ENCODE data around the gene HHIPL1.

The HHIPL1 gene

DNA sequence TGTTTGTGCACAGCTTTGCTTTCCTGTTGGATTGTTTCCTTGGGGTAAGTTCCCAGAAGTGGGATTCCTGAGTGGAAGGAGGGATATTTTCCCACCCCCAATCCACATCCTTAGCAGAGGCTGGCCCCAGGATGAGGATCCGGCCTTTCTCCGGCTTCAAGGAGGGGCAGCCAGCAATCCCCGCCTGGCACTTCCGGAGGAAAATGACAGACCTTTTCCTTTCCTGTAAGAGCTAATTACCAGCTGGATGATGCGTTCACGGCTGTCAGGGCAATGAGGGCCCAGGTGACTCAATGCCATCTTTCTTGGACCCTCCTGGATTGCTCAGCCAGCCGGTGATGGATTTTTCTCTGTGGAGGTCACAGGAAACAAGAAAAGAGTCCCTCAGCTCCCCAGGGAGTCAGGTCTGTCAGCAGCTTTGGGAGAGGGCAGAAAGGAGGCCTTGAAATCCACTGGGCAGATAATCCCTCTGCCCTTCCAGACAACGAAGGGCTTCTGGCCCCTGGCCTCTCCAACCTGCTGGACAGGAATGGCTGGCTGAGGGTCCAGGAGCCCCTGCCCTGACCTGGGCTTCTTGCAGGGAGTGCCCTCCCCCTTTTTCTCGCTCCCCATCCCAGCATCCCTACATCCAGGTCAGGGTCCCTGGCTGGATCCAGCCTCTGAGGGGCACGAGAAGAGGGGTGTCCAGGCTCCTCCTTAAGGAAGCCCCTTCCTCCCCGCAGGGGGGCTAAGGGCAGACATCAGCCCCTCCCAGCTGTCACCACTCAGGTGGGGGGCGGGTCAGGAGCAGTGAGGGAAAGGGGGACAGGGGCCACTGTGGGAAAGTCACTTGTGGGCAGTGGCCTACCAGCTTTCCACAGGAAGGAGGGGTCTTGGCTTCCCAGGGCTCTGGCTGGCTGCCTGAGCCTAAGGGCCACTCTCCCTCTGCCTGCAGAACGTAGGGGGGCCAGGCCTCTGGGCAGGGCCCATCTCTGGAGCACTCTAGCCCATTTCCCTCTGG, 24.8 kb upstream of the HHIPL1 start:
- TF ChIP-seq GATA1 (IDR thresholded peaks at IDR 0.05; ENCODE audit: low read depth, low read length) (no peak), POLR2A (IDR thresholded peaks at IDR 0.05; ENCODE audit: low read length) (no peak)
- no peak for DNase-seq

DNA sequence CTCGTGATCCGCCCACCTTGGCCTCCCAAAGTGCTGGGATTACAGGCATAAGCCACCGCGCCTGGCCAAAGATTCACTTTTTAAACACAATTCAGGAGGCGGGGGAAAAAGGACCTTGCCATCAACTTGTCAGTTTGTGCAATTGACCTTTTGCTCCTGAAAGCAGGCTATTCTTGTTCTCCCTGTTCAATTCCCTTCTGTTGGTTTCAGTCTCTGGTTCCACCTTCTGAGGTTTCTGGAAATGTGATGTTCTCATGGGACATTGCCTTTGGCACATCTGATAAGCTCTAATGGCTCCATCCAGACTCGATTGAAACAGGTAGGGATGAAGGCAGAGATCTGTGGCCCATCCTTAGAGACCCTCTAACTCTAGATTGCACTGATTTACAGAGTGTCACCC, 23.0 kb upstream of the HHIPL1 start:
- no peak for TF ChIP-seq GATA1 (IDR thresholded peaks at IDR 0.05; ENCODE audit: low read depth, low read length)
- TF ChIP-seq POLR2A (IDR thresholded peaks at IDR 0.05; ENCODE audit: low read length) = no peak
- no peak for DNase-seq

DNA sequence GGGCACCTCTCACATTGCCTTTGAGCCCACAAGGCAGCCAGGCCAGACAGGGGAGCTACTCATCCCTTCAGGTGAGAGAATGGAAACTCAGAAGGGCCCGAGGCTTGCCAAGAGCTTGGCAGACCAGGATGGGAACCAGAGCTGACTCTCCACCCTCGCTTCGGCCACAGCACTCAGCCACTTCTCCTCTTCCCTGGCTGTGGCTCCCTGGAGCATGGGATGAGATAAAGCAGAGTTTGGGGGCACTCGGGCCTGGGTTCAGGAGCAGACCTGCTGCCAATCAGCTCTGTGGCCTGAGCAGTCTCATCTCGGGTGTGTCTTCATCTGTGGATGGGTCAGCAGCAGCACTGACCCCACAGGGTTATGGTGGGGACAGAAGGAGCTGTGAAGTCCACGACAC, 20.9 kb upstream of the HHIPL1 start:
- TF ChIP-seq GATA1 (IDR thresholded peaks at IDR 0.05; ENCODE audit: low read depth, low read length) (no peak), POLR2A (IDR thresholded peaks at IDR 0.05; ENCODE audit: low read length) (no peak)
- no peak for DNase-seq

DNA sequence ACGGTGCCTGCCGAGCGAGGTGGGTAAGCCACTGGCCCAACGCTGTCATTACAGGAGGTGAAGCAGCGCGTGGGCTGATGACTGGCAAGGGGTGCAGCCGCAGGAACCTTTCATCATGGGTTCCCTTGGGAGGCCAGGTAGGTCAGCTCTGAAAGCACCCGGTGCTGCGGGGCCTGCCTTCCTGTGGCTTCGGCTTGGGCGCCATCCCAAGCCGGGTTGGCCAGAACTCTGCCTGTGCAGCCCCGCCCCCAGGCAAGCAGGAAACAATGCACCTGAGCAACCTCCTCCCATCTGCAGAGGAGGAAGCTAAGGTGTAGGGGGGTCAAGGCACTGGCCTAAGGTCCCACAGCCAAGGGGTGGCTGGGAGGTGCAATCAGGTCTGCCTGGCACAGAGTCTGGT, 20.0 kb upstream of the HHIPL1 start:
- no peak for DNase-seq
- TF ChIP-seq POLR2A (IDR thresholded peaks at IDR 0.05; ENCODE audit: low read length) (no peak), GATA1 (IDR thresholded peaks at IDR 0.05; ENCODE audit: low read depth, low read length) (no peak)

DNA sequence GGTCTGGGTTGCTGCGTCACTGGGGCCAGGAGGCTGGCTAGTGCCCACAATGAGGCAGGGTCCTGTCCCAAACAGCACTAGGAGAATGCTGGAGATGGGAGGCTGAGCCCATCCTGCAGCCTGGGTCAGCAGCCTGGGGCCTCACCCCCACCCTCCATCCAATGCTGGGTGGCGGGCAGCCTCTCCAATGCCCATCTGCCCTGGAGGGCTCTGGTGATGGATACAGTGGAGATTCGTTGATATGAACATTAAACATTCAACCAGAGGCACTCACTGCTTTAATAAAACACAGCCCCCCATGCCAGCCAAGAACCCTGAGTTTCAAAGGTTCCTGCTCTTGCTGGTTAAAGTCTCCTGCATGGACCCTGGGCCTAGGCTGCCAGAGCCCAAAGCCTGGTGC, 19.5 kb upstream of the HHIPL1 start:
- no peak for DNase-seq
- TF ChIP-seq POLR2A (IDR thresholded peaks at IDR 0.05; ENCODE audit: low read length) (no peak), GATA1 (IDR thresholded peaks at IDR 0.05; ENCODE audit: low read depth, low read length) (no peak)

DNA sequence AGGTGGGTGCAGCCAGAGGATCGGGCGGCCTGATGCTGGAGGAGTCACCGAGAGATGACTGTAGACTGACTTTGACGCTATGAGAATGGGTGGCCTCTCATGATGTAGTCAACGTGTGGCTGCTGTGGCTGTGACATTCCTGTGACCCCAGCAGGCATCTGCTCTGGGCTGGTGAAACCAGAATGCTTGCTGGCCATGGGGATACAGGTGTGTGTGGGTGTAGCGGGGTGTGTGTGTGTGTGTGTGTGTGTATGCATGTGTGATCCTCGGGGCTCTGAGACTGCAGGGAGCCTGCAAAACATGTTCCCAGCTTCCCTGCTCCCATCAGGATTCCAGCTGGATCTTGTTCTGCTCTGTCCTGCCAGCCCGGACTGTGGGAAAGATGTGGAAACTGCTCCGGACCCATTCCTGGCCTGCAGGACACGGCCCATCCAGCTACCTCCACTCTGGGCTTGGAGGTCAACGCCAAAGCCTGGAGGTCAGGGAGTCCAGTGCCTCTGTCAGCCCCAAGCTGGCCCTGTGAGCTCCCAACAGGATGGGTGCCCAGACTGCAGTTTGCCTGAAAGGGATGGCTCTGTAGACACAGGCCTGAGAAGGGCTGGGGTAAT, 18.8 kb upstream of the HHIPL1 start:
- TF ChIP-seq POLR2A (IDR thresholded peaks at IDR 0.05; ENCODE audit: low read length) (no peak), GATA1 (IDR thresholded peaks at IDR 0.05; ENCODE audit: low read depth, low read length) (no peak)
- no peak for DNase-seq

DNA sequence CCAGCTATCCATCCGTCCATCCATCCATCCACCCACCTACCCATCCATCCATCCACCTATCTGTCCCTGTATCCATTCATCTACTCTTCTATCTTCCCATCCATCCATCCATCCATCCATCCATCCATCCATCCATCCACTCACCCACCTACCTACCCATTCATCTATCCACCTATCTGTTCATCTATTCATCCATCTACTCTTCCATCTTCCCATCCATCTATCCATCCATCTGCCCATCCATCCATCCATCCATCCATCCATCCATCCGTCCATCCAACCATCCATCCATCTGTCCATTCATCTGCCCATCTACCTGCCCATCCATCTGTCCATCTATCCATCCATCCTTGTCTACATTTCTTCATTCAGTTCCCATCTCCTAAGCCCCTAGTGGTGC, 17.8 kb upstream of the HHIPL1 start:
- no peak for DNase-seq
- TF ChIP-seq POLR2A (IDR thresholded peaks at IDR 0.05; ENCODE audit: low read length) (no peak), GATA1 (IDR thresholded peaks at IDR 0.05; ENCODE audit: low read depth, low read length) (no peak)

DNA sequence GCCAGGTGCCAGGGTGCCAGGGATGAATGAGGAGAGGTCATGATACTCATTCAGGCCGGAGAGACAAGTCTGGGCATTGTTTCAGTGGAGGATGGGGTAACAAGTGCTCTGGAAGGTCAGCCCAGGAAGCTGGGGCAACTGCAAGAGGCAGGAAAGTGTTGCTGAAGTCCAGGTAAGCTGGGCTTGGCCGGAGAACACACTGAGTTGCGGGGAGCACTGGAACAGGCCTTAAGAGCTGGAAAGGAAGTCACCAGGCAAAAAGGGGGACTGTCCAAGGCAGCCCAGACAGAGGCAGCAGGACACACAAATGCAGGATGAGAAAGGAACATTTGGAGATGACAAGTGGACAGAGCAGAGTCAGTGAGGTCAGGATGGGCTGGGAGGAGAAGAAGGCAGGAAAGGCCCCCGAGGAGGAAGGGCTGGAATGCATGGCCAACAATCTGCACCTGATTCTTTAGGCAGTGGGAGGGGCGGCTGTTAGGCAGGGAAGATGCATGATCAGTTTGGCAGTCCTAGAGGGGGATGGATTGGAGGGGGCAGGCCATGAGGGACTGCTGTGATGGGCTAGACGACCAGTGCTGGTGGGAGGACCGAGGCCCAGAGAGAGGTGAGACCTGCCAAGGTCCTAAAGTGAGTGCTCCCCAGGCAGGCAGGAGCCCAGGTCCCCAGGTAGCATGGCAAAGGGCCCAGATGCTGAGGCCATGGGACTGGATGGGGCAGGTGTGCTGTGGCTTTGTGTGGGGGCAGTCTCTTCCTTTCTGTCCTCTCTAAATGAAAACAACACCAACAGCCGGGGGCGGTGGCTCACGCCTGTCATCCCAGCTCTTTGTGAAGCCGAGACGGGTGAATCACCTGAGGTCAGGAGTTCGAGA, 17.2 kb upstream of the HHIPL1 start:
- TF ChIP-seq POLR2A (IDR thresholded peaks at IDR 0.05; ENCODE audit: low read length) (no peak), GATA1 (IDR thresholded peaks at IDR 0.05; ENCODE audit: low read depth, low read length) (no peak)
- no peak for DNase-seq

DNA sequence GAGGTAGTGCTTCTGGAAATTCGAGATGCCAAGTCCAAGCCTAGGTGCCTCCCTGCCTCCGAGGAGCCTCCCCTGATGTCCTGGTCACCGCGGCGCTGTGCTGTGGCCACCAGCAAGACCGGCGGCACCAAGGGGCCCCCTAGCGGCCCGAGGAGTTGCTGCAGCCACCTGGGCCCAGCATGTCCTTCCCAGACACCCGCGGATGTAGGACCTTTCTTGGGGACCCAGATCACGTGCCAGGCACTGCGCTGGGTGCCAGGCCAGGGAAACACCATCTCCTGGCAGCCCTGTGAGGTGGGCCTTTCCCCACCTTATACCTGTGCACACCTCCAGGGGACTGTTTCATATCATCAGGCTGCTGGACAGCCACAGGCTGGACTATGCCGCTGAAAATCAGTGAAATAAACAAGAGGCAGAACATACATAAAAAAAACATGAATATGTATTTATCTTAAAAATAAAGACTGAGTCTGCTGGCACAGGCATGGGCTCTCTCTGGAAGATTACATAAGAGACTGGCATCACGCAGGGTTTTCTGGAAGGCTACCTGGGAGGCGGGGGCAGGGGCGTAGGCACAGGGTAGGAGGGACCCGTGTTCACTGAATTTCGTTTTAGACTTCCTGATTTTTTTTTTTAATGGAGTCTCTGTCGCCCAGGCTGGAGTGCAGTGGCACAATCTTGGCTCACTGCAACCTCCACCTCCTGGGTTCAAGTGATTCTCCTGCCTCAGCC, 15.9 kb upstream of the HHIPL1 start:
- peak; percentile 63 to 75 for DNase-seq
- no peak for TF ChIP-seq GATA1 (IDR thresholded peaks at IDR 0.05; ENCODE audit: low read depth, low read length)
- TF ChIP-seq POLR2A (IDR thresholded peaks at IDR 0.05; ENCODE audit: low read length) = no peak

DNA sequence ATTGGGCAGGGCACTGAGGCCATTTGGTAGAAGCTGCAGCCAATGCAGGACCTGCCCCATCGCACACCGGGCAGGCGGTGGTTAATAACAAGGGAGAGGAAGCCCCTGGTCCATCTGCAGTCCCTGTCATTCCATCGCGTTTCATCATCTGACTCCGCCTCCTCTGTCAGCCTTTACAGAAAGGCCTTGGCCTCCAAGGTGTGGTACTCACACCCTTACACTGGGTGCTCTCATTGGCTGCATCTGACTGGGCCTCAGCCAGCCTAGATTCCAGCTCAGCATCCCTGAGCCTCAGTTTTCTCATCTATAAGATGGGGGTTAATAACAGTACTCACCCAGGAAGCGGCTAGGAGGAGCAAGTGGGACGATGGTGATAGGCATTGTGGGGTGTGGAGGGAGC, 14.7 kb upstream of the HHIPL1 start:
- no peak for TF ChIP-seq GATA1 (IDR thresholded peaks at IDR 0.05; ENCODE audit: low read depth, low read length)
- no peak for TF ChIP-seq POLR2A (IDR thresholded peaks at IDR 0.05; ENCODE audit: low read length)
- DNase-seq = peak in 1 of 2 experiments; percentile 43

DNA sequence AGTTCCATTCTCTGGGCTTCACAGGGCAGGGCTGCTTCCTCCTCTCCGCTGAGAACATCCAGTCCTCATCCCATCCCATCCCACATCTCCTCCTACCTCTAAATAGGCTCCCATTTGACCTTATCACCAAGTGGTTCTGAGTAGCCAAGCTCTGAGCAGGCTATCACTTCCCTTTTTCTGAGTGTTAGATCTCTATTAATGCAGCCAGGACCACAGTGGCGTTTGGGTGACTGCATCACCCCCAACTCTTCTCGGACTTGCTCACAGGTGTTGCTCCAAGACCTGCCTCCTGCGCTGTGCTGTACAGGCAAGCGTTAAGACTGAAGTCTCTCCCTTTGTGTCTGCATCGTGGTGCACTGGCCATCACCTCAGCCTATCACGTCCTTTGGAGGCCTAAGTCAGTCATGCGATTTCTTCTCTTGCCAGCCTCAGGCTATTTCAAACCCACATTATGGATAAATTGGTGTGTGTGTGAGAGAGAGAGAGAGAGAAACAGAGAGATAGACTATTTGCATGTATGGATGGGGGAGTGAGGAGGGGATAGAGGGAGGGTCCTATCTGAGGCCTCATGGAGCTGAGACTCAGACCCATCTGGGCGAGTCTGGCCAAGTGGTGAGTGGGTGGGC, 12.4 kb upstream of the HHIPL1 start:
- DNase-seq = no peak
- TF ChIP-seq GATA1 (IDR thresholded peaks at IDR 0.05; ENCODE audit: low read depth, low read length) (no peak), POLR2A (IDR thresholded peaks at IDR 0.05; ENCODE audit: low read length) (no peak)

DNA sequence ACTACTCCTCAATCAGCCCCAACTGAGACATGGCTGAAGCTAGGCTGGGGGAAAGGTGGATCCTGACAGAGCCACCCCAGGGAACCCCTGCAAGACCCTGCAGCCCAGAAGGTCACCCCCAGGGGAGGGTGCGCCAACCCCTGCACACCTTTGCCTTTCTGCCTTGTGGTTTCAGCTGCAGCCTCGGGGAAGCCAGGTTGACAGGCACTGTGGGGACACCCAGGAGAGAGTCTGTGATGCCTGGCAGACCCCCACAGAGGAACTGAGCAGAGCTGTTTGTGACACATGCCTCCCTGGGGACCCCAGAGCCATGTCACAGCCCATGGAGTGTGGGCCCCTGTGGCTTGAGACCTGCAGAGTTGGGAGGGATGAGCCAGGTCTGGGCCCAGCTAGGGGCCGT, 11.8 kb upstream of the HHIPL1 start:
- DNase-seq = no peak
- TF ChIP-seq GATA1 (IDR thresholded peaks at IDR 0.05; ENCODE audit: low read depth, low read length) (no peak), POLR2A (IDR thresholded peaks at IDR 0.05; ENCODE audit: low read length) (no peak)

DNA sequence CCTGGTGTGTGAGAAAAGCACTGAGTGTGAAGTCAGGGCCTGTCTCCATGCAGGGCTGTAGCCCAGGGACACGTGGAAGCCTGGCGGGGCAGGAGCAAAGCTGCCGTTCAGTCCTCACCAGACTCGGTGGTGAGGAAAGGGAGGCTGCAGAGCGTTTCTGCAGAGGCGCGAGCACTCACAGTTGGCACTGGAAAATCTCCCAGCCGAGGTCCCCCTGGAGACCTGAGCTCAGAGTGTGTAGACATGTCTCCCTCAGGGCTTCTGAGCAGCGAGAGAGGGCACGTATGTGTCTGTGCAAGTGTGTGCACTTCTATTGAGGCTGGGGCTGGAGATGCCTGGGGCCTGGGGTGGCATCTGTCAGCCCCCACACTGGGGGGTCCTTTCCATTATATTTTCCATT, 11.0 kb upstream of the HHIPL1 start:
- TF ChIP-seq GATA1 (IDR thresholded peaks at IDR 0.05; ENCODE audit: low read depth, low read length) (no peak), POLR2A (IDR thresholded peaks at IDR 0.05; ENCODE audit: low read length) (no peak)
- no peak for DNase-seq

Data from erythroblast (primary cell).